ENCODE measurements around the gene CIPC. TPM values are rescaled to one million over a fixed set of nuclear protein-coding genes. Genes with fewer than 3 reads are reported as not detected.

CIPC gene
- total and polyA plus RNA-seq, 9 of the 15 experiments (the other 6 are each of a cell fraction or from before 2014, with no cell fraction given), result 5.0 to 16.9 (median 10.7) TPM

DNA sequence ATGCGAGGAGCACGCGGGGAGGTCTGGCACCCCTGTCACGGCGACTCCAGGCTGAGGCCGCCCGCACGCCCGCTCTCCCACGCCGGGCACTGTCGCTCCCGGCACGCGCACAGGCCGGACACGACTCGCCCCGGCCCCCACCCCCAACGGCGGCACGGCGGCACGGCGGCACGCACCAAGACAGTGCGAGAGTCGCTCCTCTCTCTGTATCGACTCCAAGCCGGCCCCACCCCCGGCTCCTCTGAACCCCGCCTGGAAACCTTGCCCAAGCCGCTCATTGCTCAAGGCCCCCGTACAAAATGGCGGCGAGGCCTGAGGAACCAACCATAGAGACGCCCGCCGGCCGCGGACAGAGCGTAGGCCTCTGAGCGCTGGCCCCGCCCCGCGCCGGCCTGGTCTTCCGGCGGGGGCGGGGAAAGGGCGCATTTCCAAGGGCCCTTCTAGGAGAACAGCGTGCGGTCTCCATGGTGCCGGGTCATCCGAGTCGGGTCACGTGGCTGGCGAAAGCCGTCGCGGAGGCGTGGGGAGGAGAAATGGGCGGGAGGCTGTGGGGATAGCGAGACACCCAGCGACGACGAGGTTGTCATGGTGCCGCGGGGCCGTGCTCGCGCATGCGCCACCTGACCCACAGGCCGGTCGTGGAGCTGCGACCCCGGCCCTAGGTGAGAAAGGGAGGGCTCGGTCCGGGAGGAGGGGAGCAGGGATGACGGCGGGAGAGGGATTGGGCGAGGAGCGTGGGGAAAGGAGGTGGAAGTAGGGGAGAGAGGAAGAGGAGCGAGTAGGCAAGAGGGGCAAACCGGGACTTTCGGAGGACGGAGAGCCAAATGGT, at the start of gene CIPC (continued):
- TF ChIP-seq, protein P1, sequence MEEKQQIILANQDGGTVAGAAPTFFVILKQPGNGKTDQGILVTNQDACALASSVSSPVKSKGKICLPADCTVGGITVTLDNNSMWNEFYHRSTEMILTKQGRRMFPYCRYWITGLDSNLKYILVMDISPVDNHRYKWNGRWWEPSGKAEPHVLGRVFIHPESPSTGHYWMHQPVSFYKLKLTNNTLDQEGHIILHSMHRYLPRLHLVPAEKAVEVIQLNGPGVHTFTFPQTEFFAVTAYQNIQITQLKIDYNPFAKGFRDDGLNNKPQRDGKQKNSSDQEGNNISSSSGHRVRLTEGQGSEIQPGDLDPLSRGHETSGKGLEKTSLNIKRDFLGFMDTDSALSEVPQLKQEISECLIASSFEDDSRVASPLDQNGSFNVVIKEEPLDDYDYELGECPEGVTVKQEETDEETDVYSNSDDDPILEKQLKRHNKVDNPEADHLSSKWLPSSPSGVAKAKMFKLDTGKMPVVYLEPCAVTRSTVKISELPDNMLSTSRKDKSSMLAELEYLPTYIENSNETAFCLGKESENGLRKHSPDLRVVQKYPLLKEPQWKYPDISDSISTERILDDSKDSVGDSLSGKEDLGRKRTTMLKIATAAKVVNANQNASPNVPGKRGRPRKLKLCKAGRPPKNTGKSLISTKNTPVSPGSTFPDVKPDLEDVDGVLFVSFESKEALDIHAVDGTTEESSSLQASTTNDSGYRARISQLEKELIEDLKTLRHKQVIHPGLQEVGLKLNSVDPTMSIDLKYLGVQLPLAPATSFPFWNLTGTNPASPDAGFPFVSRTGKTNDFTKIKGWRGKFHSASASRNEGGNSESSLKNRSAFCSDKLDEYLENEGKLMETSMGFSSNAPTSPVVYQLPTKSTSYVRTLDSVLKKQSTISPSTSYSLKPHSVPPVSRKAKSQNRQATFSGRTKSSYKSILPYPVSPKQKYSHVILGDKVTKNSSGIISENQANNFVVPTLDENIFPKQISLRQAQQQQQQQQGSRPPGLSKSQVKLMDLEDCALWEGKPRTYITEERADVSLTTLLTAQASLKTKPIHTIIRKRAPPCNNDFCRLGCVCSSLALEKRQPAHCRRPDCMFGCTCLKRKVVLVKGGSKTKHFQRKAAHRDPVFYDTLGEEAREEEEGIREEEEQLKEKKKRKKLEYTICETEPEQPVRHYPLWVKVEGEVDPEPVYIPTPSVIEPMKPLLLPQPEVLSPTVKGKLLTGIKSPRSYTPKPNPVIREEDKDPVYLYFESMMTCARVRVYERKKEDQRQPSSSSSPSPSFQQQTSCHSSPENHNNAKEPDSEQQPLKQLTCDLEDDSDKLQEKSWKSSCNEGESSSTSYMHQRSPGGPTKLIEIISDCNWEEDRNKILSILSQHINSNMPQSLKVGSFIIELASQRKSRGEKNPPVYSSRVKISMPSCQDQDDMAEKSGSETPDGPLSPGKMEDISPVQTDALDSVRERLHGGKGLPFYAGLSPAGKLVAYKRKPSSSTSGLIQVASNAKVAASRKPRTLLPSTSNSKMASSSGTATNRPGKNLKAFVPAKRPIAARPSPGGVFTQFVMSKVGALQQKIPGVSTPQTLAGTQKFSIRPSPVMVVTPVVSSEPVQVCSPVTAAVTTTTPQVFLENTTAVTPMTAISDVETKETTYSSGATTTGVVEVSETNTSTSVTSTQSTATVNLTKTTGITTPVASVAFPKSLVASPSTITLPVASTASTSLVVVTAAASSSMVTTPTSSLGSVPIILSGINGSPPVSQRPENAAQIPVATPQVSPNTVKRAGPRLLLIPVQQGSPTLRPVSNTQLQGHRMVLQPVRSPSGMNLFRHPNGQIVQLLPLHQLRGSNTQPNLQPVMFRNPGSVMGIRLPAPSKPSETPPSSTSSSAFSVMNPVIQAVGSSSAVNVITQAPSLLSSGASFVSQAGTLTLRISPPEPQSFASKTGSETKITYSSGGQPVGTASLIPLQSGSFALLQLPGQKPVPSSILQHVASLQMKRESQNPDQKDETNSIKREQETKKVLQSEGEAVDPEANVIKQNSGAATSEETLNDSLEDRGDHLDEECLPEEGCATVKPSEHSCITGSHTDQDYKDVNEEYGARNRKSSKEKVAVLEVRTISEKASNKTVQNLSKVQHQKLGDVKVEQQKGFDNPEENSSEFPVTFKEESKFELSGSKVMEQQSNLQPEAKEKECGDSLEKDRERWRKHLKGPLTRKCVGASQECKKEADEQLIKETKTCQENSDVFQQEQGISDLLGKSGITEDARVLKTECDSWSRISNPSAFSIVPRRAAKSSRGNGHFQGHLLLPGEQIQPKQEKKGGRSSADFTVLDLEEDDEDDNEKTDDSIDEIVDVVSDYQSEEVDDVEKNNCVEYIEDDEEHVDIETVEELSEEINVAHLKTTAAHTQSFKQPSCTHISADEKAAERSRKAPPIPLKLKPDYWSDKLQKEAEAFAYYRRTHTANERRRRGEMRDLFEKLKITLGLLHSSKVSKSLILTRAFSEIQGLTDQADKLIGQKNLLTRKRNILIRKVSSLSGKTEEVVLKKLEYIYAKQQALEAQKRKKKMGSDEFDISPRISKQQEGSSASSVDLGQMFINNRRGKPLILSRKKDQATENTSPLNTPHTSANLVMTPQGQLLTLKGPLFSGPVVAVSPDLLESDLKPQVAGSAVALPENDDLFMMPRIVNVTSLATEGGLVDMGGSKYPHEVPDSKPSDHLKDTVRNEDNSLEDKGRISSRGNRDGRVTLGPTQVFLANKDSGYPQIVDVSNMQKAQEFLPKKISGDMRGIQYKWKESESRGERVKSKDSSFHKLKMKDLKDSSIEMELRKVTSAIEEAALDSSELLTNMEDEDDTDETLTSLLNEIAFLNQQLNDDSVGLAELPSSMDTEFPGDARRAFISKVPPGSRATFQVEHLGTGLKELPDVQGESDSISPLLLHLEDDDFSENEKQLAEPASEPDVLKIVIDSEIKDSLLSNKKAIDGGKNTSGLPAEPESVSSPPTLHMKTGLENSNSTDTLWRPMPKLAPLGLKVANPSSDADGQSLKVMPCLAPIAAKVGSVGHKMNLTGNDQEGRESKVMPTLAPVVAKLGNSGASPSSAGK (IDR thresholded peaks at IDR 0.05), result peak; percentile 45
- TF ChIP-seq ZSCAN32 (CRISPR knock-in tag; IDR thresholded peaks at IDR 0.05) (no peak), BRCA1 (IDR thresholded peaks at IDR 0.05) (no peak), BRCA1 (CRISPR knock-in tag; IDR thresholded peaks at IDR 0.05) (no peak), FOXK2 (conservative IDR thresholded peaks at IDR 0.05 in 1 of 2, IDR thresholded peaks at IDR 0.05 in 1 of 2; ENCODE audit: low read depth in 2 of 2) (no peak), ZNF184 (CRISPR knock-in tag; IDR thresholded peaks at IDR 0.05) (no peak), TFAM (CRISPR knock-in tag; conservative IDR thresholded peaks at IDR 0.05) (no peak), FOXA1 (IDR thresholded peaks at IDR 0.05; ENCODE audit: borderline replicate concordance) (no peak), ARID1B (IDR thresholded peaks at IDR 0.05) (no peak), HDAC8 (tag; IDR thresholded peaks at IDR 0.05) (no peak), SMARCA4 (IDR thresholded peaks at IDR 0.05) (no peak), RBM39 (optimal IDR thresholded peaks at IDR 0.05; ENCODE audit: low read depth, low read length) (no peak), KLF16 (IDR thresholded peaks at IDR 0.05) (no peak), ZNF79 (CRISPR knock-in tag; IDR thresholded peaks at IDR 0.05; ENCODE audit: low read depth) (no peak), ZNF586 (CRISPR knock-in tag; conservative IDR thresholded peaks at IDR 0.05) (no peak), PHF21A (IDR thresholded peaks at IDR 0.05; ENCODE audit: borderline replicate concordance, low read depth) (no peak), BDP1 (IDR thresholded peaks at IDR 0.05; ENCODE audit: insufficient read depth, insufficient read length) (no peak), NEUROD1 (IDR thresholded peaks at IDR 0.05; ENCODE audit: borderline replicate concordance, low read depth, low read length, partially characterized antibody) (peak; percentile 23)
